Keratinocyte (primary cell): ENCODE results near the gene LHX4. TPM values are rescaled to one million over a fixed set of nuclear protein-coding genes. Genes with fewer than 3 reads are reported as not detected.

ENCODE experiments used
- DNase-seq: peaks from one replicate; pipeline ENCODE4 v3.0.0-alpha.2; 2011; ENCODE audit warnings: low read depth, missing footprints, low spot score
- FAIRE-seq: peaks from 2 replicates; lab custom pipeline; 2011; peaks lifted over from hg19 to GRCh38; lab: Jason Lieb, UNC
- H2AFZ ChIP-seq: 2 replicates; pipeline ENCODE4 v1.6.0; 2012; ENCODE audit warnings: low read length, control low read depth, inconsistent platforms; ENCODE audit not compliant: control insufficient read depth
- H3K27ac ChIP-seq: 2 replicates; pipeline ENCODE4 v1.5.1; 2011; ENCODE audit warnings: low read length; ENCODE audit not compliant: control insufficient read depth, insufficient read depth
- H3K27me3 ChIP-seq: 3 replicates; pipeline ENCODE4 v1.6.0; 2011; ENCODE audit warnings: low read length; ENCODE audit not compliant: control insufficient read depth, insufficient read depth; ENCODE audit errors: extremely low read depth
- H3K36me3 ChIP-seq, 2 experiments: 2 replicates in 1 of 2; 3 replicates in 1 of 2; pipeline ENCODE4 v1.5.1; 2011; ENCODE audit warnings: low read length in 2 of 2, mild to moderate bottlenecking in 1 of 2; ENCODE audit not compliant: control insufficient read depth in 2 of 2, insufficient read depth in 2 of 2; ENCODE audit errors: extremely low read depth in 1 of 2
- H3K4me1 ChIP-seq: 3 replicates; pipeline ENCODE4 v1.5.1; 2011; ENCODE audit warnings: low read length; ENCODE audit not compliant: control insufficient read depth, insufficient read depth; ENCODE audit errors: extremely low read depth
- H3K4me2 ChIP-seq: 3 replicates; pipeline ENCODE4 v1.6.0; 2011; ENCODE audit warnings: low read depth, low read length; ENCODE audit not compliant: control insufficient read depth, insufficient read depth; ENCODE audit errors: extremely low read depth
- H3K4me3 ChIP-seq, 3 experiments: fragments of 200-600 bp in 1 of 3; sonication (generic) in 1 of 3; 2 replicates in 2 of 3; 3 replicates in 1 of 3; pipeline ENCODE4 v1.5.1; 2011 to 2016; ENCODE audit warnings: low read length in 3 of 3, mild to moderate bottlenecking in 3 of 3, control low read depth in 2 of 3, inconsistent platforms in 1 of 3, low read depth in 1 of 3, mixed read lengths in 1 of 3, mixed run types in 1 of 3, moderate library complexity in 1 of 3; ENCODE audit not compliant: control insufficient read depth in 2 of 3, insufficient read depth in 2 of 3; ENCODE audit errors: extremely low read depth in 1 of 3
- H3K79me2 ChIP-seq: 2 replicates; pipeline ENCODE4 v1.6.0; 2012; ENCODE audit warnings: low read length; ENCODE audit not compliant: control insufficient read depth, insufficient read depth
- H3K9ac ChIP-seq: 3 replicates; pipeline ENCODE4 v1.6.0; 2011; ENCODE audit warnings: low read length; ENCODE audit not compliant: control insufficient read depth, insufficient read depth; ENCODE audit errors: extremely low read depth
- H3K9me1 ChIP-seq: 3 replicates; pipeline ENCODE4 v1.6.0; 2011; ENCODE audit warnings: low read length; ENCODE audit not compliant: control insufficient read depth, insufficient read depth; ENCODE audit errors: extremely low read depth
- H3K9me3 ChIP-seq: 2 replicates; pipeline ENCODE4 v1.5.1; 2012; ENCODE audit warnings: low read depth, low read length; ENCODE audit not compliant: control insufficient read depth
- H4K20me1 ChIP-seq: 3 replicates; pipeline ENCODE4 v1.6.0; 2011; ENCODE audit warnings: low read length; ENCODE audit not compliant: control insufficient read depth, insufficient read depth; ENCODE audit errors: extremely low read depth
- CTCF ChIP-seq, 3 experiments: IDR thresholded peaks in 1 of 3; conservative IDR thresholded peaks in 1 of 3; optimal IDR thresholded peaks in 1 of 3; 2 replicates in 2 of 3; 3 replicates in 1 of 3; pipeline versions ENCODE3 to v1.5.1; 2011; ENCODE audit warnings: low read length in 3 of 3, mild to moderate bottlenecking in 3 of 3, moderate library complexity in 2 of 3, control low read depth in 1 of 3, inconsistent platforms in 1 of 3; ENCODE audit not compliant: insufficient read depth in 2 of 3; ENCODE audit errors: extremely low read depth in 1 of 3
- EZH2 ChIP-seq: IDR thresholded peaks from one replicate; pipeline ENCODE4 v1.6.1; 2012; ENCODE audit warnings: inconsistent platforms, mild to moderate bottlenecking, low read length, moderate library complexity
- dilution Hi-C: fragments of 300-500 bp; cut with MboI; formaldehyde crosslinking; loops from one replicate; pipeline ENCODE4 v1.7.0; 2020; ENCODE audit warnings: low sequenced_read_pairs; ENCODE audit not compliant: extremely low pct_ligation_motif_present
- polyA plus RNA-seq, 5 experiments: library from polyadenylated mRNA; depleted of rRNA in 3 of 5; stranded (reverse) in 3 of 5; stranded (forward) in 1 of 5; unstranded in 1 of 5; fragments of >200 nt; gene quantifications; 1 replicate in 1 of 5; 2 replicates in 3 of 5; 3 replicates in 1 of 5; pipeline versions ENCODE4 v1.2.1 to v1.2.3, GENCODE V29; 2011 to 2012; ENCODE audit warnings: missing spikeins in 2 of 5, low read depth in 1 of 5, low replicate concordance in 1 of 5

The LHX4 gene
- polyA plus RNA-seq, 1 donor (not counting 4 experiments of a cell fraction or from before 2014, with no cell fraction given): not detected

GRCh38 chr1:180299479-180300221 lies 69.6 kb downstream of the LHX4 start:
- H3K79me2 ChIP-seq: no peaks in the 10 kb centered on the region
- no peak overlapping the region for H3K4me2 ChIP-seq
- TF ChIP-seq EZH2 (no peak), CTCF (optimal IDR thresholded peaks at IDR 0.05 in 1 of 3, IDR thresholded peaks at IDR 0.05 in 1 of 3, conservative IDR thresholded peaks at IDR 0.05 in 1 of 3; ENCODE audit: extremely low read depth in 1 of 3, insufficient read depth in 2 of 3, low read length in 3 of 3) (no peak)
- H3K9me3 ChIP-seq: no peaks in the 10 kb centered on the region
- no peak overlapping the region for H2AFZ ChIP-seq
- no peak overlapping the region for H3K9ac ChIP-seq
- DNase-seq (no peak), FAIRE-seq (no peak)
- H3K27ac ChIP-seq: no peak overlapping the region
- H4K20me1 ChIP-seq: no peaks in the 10 kb centered on the region
- no peaks in the 10 kb centered on the region for H3K4me1 ChIP-seq
- H3K9me1 ChIP-seq: no peaks in the 10 kb centered on the region
- no peaks in the 10 kb centered on the region for H3K36me3 ChIP-seq
- H3K4me3 ChIP-seq: no peak overlapping the region
- dilution Hi-C loops: no loop called here
- H3K27me3 ChIP-seq: no peaks in the 10 kb centered on the region

- Histone ChIP-seq H3K4me3 (no peak overlapping the region), H3K79me2 (no peaks in the 10 kb centered on the region), H2AFZ (no peak overlapping the region), H3K36me3 (no peaks in the 10 kb centered on the region), H3K4me1 (no peaks in the 10 kb centered on the region), H4K20me1 (no peaks in the 10 kb centered on the region), H3K4me2 (no peak overlapping the region), H3K9me3 (no peaks in the 10 kb centered on the region), H3K9ac (no peak overlapping the region), H3K27me3 (no peaks in the 10 kb centered on the region), H3K9me1 (no peaks in the 10 kb centered on the region), H3K27ac (no peak overlapping the region)
- dilution Hi-C loops: no loop called here
- TF ChIP-seq EZH2 (no peak), CTCF (optimal IDR thresholded peaks at IDR 0.05 in 1 of 3, IDR thresholded peaks at IDR 0.05 in 1 of 3, conservative IDR thresholded peaks at IDR 0.05 in 1 of 3; ENCODE audit: extremely low read depth in 1 of 3, insufficient read depth in 2 of 3, low read length in 3 of 3) (no peak)
- FAIRE-seq: no peak
- DNase-seq: no peak
Observed at GRCh38 chr1:180301135-180301742, 71.2 kb downstream of the LHX4 start.
